Glutamatergic neuron (in vitro differentiated cells): Measurements from ENCODE around the gene CYP4F8. TPM values are rescaled to one million over a fixed set of nuclear protein-coding genes. Genes with fewer than 3 reads are reported as not detected.

Experiments
- DNase-seq: peaks from one replicate; pipeline ENCODE4 v3.0.0; 2022
- H3K27ac Mint-ChIP-seq: one replicate; pipeline ENCODE4 v1.8.0; 2020; ENCODE audit warnings: mild to moderate bottlenecking, mixed read lengths, inconsistent platforms; ENCODE audit not compliant: unreplicated experiment
- H3K27me3 Mint-ChIP-seq: one replicate; pipeline ENCODE4 v1.8.0; 2020; ENCODE audit warnings: mild to moderate bottlenecking, moderate library complexity, mixed read lengths, inconsistent platforms; ENCODE audit not compliant: unreplicated experiment
- H3K36me3 Mint-ChIP-seq: one replicate; pipeline ENCODE4 v1.8.0; 2020; ENCODE audit warnings: mild to moderate bottlenecking, mixed read lengths, inconsistent platforms; ENCODE audit not compliant: unreplicated experiment
- H3K4me1 Mint-ChIP-seq: one replicate; pipeline ENCODE4 v1.8.0; 2020; ENCODE audit warnings: mild to moderate bottlenecking, low read depth, mixed read lengths, inconsistent platforms; ENCODE audit not compliant: unreplicated experiment
- H3K4me3 Mint-ChIP-seq: one replicate; pipeline ENCODE4 v1.8.0; 2020; ENCODE audit warnings: mild to moderate bottlenecking, mixed read lengths, inconsistent platforms; ENCODE audit not compliant: unreplicated experiment
- H3K9me3 Mint-ChIP-seq: one replicate; pipeline ENCODE4 v1.8.0; 2020; ENCODE audit warnings: mild to moderate bottlenecking, moderate library complexity, mixed read lengths, inconsistent platforms; ENCODE audit not compliant: unreplicated experiment
- total RNA-seq: library from RNA; stranded (reverse); fragmentation: NEBNext Ultra II Directional; extraction: Animal tissue kit (Norgen Biotek cat#: 25700); gene quantifications from one replicate; pipeline ENCODE4 v1.2.1, GENCODE V29; 2021; ENCODE audit not compliant: unreplicated experiment
- TF ChIP-seq, protein P1 (sequence below): fragments of 200-600 bp; sonication (generic); IDR thresholded peaks from one replicate; pipeline ENCODE4 v1.5.0; 2021; ENCODE audit not compliant: partially characterized antibody, unreplicated experiment

CYP4F8 gene
- total RNA-seq, 1 donor from 2014 or later = not detected

DNA sequence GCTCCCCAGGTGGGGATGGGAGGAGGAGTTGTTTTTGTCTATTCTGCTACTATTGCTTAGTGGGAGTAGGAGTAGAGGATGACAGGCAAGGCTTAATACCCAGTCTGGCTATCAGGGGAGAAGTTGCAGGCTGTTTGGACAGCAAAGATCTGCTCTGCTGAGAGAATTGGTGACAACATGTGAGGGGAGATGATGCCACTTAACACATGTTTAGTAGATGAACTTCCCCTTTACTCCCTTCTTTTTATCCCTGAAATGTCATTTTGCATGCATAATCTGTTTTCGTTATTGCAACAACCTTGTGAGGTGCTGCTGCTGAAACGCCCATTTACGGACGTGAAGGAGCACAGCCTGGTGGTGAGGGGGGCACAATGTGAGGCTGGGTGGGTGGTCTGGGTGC lies 54.9 kb downstream of the CYP4F8 start:
- Mint-ChIP-seq H3K4me1 (no peaks in the 10 kb centered on the region), H3K27ac (no peak overlapping the region), H3K4me3 (no peak overlapping the region), H3K36me3 (peaks cover 5% of the 10 kb centered on the region), H3K27me3 (peaks cover 11% of the 10 kb centered on the region), H3K9me3 (peaks cover 9% of the 10 kb centered on the region)
- TF ChIP-seq, protein P1, sequence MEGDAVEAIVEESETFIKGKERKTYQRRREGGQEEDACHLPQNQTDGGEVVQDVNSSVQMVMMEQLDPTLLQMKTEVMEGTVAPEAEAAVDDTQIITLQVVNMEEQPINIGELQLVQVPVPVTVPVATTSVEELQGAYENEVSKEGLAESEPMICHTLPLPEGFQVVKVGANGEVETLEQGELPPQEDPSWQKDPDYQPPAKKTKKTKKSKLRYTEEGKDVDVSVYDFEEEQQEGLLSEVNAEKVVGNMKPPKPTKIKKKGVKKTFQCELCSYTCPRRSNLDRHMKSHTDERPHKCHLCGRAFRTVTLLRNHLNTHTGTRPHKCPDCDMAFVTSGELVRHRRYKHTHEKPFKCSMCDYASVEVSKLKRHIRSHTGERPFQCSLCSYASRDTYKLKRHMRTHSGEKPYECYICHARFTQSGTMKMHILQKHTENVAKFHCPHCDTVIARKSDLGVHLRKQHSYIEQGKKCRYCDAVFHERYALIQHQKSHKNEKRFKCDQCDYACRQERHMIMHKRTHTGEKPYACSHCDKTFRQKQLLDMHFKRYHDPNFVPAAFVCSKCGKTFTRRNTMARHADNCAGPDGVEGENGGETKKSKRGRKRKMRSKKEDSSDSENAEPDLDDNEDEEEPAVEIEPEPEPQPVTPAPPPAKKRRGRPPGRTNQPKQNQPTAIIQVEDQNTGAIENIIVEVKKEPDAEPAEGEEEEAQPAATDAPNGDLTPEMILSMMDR = no peak
- DNase-seq = no peak

DNA sequence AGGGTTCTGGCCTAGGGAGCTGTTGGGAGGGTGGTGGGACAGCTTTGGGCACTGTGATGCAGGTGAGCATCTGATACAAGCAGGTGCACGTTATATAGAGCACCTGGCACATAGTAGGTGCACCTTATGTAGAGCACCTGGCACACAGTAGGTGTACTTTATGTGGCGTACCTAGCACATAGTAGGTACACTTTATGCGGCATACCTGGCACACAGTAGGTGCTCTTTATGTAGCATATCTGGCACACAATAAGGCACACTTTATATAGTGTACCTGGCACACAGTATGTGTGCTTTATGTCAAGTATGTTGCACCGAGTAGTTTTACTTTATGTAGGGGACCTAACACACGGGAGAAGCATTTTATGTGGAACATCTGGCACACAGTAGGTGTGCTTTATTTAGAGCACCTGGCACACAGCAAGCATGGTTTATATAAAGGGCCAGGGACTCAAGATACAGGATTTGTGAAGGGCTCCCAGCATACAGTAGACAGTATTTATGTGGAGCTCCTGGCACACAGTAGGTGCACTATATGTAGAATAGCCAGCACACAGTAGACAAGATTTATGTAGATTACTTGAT lies 56.3 kb downstream of the CYP4F8 start:
- Mint-ChIP-seq H3K27ac (no peak overlapping the region), H3K27me3 (peaks cover 10% of the 10 kb centered on the region), H3K9me3 (peaks cover 5% of the 10 kb centered on the region), H3K36me3 (peaks cover 5% of the 10 kb centered on the region), H3K4me1 (no peaks in the 10 kb centered on the region), H3K4me3 (no peak overlapping the region)
- TF ChIP-seq, protein P1 = no peak
- no peak for DNase-seq

DNA sequence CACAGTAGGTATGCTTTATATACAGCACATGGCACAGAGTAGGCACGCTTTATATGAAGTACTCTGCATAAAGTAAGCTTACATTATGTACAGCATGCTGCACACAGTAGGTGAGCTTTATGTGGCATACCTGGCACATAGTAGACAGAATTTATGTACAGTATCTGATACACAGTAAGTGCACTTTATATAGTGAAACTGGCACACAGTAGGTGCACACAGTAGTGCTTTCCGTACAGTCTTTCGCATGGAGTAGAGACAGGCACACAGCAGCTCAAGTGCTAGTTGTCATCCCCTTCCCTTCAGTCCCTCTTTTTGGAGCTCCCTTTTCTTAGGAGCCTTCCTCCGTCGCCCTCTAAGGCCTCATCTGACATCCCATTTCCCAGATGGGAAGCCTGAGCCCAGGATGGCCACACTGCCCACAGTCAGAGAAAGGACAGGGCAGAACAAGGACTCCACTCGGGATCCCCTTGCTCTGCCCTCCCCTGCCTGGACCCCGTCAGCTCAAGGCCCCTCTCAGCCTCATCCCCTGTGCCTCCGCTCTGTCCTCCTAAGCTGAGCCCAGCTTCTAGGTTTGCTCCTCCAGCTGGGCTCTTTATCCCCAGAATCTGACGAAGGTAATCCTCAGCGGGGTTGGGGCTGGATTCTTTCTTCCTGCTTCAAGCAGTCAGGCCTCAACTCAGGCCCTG lies 57.0 kb downstream of the CYP4F8 start:
- Mint-ChIP-seq H3K36me3 (peaks cover 5% of the 10 kb centered on the region), H3K27me3 (peaks cover 10% of the 10 kb centered on the region), H3K4me3 (no peak overlapping the region), H3K27ac (no peak overlapping the region), H3K9me3 (peaks cover 5% of the 10 kb centered on the region), H3K4me1 (no peaks in the 10 kb centered on the region)
- no peak for DNase-seq
- TF ChIP-seq, protein P1 = no peak

DNA sequence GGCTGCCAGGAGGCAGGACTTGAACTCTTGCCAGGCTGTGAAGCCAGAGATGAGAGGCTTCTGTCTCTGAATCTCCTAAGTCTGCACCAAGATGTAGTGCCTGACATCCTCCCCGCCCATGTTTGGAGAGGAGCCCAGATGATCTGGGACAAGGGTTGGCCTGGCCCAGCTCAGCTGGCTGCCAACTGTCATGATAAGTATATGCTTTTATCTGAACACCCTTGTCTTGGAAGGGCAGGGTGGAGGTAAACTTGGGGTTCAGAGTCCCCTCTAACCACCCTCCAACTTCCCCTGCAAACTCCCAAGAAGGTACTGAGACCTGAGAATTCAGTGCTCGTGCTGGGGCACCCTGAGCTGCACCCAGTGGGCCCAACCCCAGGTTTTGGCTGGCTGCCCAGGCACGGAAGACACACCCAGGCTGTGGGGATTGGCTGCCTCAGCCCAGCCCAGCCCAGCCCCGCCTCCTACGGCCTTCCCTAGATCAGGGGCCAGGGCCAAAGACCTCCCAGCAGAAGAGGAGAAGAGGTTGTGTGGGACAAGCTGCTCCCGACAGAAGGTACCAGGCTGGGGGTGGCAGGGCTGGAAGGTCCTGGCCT lies 57.7 kb downstream of the CYP4F8 start, which contains the start of gene CYP4F12:
Gene CYP4F12 (plus strand): TSS at position 508 of the 596 bp plus-strand sequence. CDS start 443 bp downstream, outside the sequence.
- Mint-ChIP-seq H3K27me3 (peaks cover 10% of the 10 kb centered on the region), H3K36me3 (peaks cover 9% of the 10 kb centered on the region), H3K9me3 (peaks cover 5% of the 10 kb centered on the region), H3K4me1 (no peaks in the 10 kb centered on the region), H3K27ac (no peak within 1 kb of the TSS), H3K4me3 (no peak within 1 kb of the TSS)
- TF ChIP-seq, protein P1 = no peak
- DNase-seq = no peak
